GM18507 (cell line): Measurements from ENCODE around the gene ZBTB21.

Experiments
- DNase-seq: peaks from one replicate; pipeline ENCODE4 v3.0.0; 2011; ENCODE audit warnings: low read depth; ENCODE audit not compliant: insufficient read length; ENCODE audit errors: extremely low spot score
- FAIRE-seq: peaks from 2 replicates; lab custom pipeline; 2011; peaks lifted over from hg19 to GRCh38; lab: Jason Lieb, UNC

The ZBTB21 gene

DNA sequence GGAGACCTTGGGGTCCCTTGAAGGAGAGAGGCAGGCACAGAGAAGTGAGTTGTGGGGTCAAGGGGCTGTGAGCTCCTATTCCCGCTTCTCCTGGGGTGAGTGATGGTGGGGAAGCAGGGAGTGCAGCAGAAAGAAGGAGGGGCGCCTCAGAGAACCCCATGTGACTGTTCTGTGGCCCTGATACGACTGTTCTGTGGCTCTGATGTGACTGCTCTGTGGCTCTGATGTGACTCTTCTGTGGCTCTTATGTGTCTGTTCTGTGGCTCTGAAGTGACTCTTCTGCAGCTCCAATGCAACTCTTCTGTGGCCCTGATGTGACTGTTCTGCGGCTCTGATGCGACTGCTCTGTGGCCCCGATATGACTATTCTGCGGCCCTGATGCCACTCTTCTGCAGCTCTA lies 31.1 kb upstream of the ZBTB21 start:
- FAIRE-seq: no peak
- DNase-seq: no peak

DNA sequence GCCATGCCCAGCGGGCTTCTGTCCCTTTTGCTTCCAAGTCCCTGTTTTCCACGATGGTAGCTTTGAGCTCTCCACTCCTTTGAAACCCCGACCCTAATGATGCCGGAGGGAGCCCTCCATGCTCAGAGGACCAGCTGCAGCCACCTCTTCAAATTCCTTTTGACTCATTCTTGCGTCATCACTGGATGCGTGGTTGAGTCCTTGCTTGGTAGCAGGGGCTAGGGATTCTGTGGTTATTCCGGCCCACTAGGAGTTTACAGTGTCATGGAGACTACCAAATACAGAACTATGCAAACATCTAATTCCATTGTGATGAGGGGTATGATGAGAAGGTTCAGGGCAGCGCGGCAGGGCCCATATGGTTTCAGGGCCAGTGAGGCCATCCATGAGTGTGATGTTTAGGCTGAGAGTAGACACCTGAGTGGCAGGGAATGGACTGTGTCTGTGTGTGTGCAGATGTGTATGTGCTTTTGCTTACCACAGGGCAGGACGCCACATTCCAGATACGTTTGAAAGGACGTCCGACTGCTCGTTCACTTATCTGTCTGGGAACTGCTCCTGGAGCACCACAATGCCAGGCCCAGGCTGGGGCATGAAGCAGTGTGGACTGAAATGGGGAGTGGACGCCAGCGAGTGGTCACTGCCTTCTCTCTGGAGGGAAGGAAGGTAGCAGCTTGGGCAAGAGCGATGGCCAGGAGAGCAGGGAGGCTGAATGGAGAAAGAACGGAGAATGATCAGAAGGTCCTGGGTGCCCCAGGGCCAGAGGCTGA lies 30.4 kb upstream of the ZBTB21 start:
- FAIRE-seq (no peak), DNase-seq (no peak)

DNA sequence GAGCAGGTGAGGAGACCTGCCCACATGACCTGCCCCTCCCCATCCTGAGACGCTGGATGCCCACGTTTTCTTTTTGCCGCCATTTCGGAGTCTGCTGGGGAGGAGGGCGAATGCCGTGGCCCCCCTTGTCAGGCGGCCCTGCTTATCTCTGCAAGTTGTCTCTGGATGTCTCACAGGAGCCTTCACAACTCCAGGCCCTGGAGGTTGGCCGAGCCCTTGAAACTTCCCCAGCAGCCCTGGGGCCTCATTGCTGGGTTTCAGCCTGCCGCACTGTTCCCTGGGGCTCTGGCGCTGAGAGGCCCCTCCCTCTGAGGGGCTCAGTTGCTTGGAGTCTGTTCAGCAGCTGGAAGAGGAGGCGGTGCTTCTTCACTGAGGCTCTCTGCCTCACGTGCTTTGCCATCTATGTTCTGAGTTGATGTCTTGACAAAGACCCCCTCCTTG lies 29.8 kb upstream of the ZBTB21 start:
- FAIRE-seq: no peak
- DNase-seq: no peak

DNA sequence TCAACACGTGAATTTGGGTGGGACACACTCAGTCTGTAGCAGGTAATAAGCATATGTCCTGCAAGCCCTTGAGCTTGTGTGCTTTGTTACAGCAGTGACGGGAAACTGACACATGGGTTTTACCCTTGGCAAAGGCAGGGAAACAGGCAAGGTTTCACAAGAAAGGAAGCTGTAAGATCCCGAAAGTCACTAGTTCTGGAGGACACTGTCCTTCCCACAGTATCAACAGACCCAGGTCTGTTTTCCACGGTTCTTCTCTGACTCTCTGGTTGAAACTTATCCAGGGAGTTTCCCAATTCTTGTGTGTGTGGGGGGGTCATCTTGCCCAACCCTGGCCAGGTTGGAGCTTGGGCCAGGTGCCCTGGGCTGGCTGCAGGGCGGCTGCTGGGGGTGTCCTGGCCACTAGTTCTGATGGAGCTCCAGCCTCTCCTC lies 29.3 kb upstream of the ZBTB21 start:
- DNase-seq (no peak), FAIRE-seq (no peak)

DNA sequence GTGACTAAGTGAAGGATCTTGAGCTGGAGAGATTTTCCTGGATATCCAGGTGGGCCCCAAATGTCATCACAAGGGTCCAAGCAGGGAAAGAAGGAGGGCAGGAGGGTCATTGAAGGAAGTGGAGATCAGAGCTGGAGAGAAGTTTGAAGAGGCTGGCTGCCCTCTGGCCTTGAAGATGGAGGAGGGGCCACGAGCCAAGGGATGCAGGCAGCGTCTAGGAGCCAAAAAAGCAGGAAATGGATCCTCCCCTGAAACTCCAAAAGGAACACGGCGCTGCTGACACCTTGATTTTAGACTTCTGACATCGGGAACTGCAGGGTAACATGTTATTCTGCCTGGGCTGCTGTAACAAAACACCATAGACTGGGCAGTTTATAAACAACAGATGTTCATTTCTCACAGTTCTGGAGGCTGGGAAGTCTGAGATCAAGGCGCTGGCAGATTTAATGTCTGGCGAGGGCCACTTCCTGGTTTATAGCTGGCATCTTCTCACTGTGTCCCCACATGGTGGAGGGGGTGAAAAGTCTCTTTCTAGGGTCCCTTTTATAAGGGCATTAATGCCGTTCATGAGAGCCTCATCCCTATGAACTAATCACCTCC lies 28.8 kb upstream of the ZBTB21 start:
- DNase-seq (no peak), FAIRE-seq (no peak)

DNA sequence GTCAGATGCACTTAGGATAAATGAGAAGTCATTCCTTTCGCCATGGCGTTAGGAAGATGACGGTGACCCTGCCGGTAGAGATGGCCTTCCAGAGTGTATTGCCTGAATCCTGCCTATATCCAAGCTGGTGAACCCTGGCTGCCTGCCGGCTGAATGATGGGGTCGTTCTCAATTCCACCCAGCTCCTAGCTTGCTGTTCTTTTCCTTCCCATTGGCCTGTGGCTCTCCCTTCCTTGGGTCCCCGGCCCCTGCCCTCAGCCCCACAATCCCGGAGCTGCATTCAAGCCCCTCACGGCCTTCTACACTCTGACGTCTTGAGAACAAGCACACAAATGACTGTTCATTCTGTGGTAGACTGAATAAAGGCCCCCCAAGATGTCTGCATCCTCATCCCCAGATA lies 28.2 kb upstream of the ZBTB21 start:
- FAIRE-seq (no peak), DNase-seq (no peak)

DNA sequence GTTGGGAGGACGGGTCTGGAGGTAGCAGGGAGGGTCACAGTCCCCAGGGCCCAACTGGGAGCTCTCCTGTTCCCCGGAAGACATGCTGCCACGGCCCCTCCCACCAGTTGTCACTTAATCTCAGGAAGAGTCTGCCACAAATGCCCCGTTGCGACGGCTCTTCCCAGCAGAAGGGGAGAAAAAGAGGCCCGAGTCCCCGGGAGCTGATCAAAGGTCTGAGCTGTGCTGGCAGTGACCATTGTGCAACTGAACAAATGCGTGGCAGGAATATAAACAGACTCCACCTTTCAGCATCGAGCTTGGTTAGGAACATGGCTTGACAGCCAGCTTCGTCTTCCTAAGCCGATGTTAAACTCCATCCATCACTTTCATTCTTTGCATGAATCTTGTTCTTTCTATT lies 27.8 kb upstream of the ZBTB21 start:
- DNase-seq: no peak

DNA sequence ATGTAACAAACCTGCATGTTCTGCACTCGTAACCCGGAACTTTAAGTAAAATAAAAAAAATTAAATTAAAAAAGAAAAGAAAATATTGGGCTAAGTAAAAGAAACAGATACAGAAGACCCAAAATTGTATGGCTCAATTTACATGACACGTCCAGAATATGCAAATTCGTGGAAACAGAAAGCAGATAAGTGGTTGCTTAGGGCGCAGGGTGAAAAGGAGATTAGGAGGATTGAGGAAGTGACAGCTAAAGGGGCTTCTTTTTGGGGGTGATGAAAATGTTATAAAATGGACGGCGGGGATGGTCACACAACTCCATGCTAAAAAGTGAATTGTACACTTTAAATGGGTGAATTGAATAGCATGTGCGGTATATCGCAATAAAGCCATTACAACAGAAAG lies 27.4 kb upstream of the ZBTB21 start:
- no peak for FAIRE-seq
- no peak for DNase-seq

More for the DNA sequence above, 27.8 kb upstream of the ZBTB21 start:
- FAIRE-seq: no peak

DNA sequence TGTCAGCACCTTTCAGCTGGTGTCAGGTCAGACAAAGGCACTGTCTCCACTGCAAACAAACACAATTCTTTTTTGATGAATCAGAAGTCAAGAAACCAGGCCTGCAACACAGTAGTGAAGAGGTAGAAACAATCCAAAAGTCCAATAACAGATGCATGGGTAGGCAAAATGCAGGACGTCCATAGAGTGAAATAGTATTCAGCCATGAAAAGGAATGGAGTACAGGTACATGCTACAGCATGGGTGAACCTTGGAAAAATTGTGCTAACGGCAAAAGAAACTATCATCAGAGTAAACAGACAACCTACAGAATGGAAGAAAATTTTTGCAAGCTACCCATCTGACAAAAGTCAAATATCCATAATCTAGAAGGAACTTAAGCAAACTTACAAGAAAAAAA lies 26.2 kb upstream of the ZBTB21 start:
- FAIRE-seq (no peak), DNase-seq (no peak)

DNA sequence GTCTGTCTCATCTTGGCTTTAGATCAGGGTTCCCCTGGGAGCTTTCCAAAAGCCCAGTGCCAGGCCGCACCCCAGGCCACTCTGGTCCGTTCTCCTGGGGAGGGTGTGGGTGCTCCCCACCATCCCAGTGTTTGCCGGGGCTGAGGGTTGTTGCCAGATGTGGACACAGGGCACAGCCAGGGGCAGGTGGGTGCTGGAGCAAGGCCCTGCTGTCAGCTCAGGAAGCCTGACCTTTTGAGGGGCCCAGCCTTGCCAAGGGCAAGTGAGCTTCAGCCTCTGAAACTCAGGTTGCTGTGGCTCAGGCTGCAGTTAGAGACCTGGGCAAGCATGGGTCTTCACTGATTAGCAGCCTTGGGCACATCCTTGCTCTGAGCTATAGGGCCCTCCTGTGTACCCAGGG lies 22.8 kb upstream of the ZBTB21 start:
- FAIRE-seq (no peak), DNase-seq (no peak)

DNA sequence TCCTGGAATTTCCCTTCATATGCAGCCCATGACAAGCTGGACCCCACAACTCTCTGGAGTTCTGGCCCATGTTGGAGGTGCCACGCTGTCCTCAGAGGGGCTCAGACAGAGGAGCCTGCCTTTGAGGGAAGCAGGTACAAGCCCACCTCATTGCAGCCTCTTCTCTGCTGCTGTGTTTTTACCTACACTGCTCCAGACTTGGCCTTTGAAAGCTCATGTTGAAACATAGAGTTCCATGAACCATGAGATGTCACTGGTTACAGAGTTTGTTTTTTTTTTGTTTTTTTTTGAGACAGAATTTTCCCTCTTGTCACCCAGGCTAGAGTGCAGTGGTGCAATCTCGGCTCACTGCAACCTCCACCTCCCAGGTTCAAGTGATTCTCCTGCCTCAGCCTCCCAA lies 22.1 kb upstream of the ZBTB21 start:
- no peak for DNase-seq
- no peak for FAIRE-seq

DNA sequence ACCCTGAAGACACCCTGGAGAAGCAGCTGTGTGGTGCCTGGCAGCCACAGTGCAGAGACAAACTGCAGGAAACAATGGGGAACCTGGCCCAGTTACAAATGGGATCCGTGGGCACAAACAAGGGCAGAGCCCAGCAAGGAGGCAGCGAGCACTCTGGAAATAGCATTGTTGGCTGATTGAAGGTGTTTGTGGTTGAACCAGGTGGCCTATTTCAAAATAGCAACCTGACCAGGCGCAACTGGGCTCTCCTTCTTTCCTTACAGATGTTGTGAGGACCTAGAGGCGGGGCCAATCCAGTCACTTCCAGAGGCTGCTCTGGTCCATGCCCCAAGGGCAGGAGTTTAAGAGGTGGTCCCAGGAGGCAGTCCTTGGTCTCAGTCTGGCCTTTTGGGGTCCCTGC lies 21.7 kb upstream of the ZBTB21 start:
- FAIRE-seq: no peak
- no peak for DNase-seq

DNA sequence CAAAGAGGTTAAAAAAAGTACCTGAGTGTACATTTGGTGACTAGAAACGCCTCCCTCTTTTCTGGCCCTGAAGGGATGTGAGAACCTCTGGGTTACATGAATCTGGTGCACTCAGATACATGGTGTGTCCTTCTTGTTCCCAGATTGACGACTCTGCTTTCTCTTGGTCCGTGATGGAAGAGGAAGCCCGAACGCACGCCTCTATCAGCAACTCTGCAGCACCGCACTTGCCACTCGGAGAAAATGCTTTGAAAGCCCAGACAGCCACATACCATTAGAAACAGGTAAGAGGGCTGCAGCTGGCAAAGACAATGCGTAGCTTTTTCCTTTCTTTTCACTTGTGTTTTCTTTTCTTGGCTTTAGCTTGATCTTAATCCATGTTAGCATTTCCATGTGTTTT lies 21.1 kb upstream of the ZBTB21 start:
- FAIRE-seq (no peak), DNase-seq (no peak)

DNA sequence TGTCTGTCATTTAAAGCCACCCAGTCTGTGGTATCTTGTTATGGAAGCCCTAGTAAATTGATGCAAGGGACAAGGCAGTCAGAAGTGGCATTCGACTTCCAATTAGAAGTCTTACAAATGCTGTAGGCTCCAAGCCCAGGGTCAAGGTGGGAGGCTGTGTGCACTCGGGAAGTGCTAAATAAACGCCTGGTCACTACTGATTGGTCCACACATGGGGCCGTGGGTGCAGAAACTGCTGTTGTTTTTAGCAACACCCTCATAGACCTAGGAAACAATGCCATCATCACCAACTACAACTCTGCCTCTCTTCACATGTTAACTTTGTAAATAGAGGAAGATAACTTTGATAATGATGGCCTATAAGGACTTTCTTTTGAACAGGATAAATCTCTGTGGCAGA lies 20.2 kb upstream of the ZBTB21 start:
- no peak for DNase-seq
- no peak for FAIRE-seq

DNA sequence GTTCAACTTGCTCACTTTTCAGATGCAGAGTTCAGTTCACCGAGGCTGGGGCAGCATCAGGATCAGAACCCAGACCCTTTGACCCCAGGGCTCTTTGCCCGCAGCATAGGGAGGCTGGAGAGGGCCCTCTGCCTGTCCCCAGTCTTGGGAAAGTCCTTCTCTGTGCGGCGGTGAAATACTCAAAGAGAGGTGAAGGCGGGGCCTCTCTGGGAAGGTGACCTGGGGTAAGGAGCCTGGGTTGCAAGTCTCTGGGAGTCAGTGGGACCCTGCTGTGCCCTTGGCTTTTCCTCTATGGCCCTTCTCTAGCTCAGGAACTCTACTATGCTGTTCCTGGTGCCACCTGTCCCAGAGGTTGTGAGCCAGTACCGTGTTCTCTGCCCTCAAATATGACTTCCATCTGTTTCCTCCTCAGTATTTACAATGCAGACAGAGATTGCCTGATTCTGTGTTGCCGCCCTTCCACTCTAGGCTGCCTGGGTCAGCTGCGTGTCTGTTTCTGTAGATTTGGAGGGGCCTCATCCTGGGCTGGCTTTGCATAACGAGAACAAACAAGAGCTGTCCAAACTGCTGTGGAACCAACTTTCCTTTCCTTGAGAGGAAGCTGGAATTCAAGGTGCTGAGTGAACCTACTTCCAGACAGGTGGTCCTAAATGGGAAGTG lies 18.7 kb upstream of the ZBTB21 start:
- FAIRE-seq (no peak), DNase-seq (no peak)

DNA sequence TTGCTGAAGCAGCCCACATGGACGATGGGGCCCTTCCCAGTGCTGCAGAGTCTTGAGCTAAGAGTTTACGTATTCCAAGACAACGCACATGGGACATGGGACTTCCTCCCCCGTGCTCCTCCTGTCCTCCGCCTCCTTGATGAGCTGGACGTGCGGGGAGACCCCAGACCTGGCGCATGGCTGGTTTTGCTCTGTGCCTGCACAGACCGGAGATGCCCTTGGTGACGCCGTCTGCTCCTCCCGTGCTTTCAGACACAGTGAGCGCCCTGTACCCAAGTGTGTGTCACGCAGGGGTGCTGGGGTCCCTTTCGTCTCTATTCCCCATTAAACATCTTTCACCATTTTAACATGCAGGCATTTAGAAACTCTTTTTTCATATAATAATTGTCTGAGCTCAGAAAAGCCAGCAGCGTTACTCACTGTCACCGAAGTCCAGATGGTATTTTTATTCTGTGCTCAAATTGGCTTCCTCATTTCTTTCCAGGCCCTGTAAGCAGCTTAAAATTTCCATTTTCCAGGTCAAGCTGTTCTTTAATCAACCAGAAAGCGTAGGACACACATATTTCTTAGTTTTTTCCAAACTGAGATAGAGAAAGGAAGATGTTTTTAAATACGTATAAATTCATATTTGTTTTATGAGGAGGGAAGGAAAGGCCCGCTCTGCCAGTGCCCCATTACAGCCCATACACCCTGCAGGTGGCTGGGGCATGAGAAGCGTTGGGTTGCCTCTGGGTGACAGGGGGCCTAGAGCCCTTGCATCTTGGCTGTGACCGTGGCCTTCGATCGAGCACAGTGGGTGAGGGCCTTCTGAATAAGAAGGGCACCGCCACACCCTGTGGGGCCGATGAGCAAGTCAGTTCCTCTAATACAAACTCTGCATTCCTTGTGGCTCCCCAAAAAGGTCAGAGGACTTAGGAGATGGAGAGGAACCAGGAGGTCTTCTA lies 17.9 kb upstream of the ZBTB21 start:
- FAIRE-seq (no peak), DNase-seq (no peak)

DNA sequence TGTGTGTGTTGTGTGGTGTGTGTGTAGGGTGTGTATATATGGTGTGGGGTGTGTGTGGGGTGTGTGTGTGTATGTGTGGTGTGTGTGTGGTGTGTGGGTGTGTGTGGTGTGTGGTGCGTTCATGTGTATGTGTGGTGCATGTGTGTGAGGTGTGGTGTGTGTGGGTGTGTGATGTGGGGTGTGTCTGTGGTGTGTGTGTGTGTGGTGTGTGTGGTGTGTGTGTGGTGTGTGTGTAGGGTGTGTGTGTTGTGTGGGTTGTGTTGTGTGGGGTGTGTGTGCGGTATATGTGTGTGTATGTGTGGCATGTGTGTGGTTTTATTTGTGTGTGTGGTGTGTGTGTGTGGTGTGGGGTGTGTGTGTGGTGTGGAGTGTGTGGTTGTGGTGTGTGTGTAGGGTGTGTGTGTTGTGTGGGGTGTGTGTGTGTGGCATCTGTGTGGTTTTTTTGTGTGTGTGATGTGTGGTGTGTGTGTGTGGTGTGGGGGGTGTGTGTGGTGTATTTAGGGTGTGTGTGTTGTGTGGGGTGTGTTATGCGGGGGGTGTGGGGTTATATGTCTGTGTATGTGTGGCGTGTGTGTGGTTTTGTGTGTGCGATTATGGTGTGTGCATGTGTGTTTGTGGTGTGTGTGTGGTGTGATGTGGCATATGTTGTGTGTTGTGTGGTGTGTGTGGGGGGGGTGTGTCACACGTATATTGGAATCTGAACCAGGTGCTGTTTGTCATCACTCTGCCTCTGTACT lies 17.1 kb upstream of the ZBTB21 start:
- FAIRE-seq (peak; percentile 55), DNase-seq (no peak)

DNA sequence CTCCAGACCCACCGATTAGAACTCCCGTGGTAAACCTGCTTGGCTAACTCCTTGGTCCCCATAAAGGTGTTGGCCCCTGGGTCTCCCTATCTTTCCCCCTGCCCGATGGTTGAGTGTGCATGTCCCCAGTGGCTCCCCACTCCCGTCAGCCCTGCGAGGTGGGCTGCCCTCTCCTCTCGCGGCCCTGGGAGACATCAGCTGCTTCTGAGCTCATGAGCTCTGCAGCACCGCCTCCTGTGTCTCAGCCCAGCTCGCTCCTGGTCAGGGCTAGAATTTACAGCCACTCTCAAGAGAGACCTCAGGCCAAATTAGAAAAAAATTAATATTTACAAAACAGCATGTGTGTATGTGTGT lies 15.9 kb upstream of the ZBTB21 start:
- DNase-seq (no peak), FAIRE-seq (no peak)

DNA sequence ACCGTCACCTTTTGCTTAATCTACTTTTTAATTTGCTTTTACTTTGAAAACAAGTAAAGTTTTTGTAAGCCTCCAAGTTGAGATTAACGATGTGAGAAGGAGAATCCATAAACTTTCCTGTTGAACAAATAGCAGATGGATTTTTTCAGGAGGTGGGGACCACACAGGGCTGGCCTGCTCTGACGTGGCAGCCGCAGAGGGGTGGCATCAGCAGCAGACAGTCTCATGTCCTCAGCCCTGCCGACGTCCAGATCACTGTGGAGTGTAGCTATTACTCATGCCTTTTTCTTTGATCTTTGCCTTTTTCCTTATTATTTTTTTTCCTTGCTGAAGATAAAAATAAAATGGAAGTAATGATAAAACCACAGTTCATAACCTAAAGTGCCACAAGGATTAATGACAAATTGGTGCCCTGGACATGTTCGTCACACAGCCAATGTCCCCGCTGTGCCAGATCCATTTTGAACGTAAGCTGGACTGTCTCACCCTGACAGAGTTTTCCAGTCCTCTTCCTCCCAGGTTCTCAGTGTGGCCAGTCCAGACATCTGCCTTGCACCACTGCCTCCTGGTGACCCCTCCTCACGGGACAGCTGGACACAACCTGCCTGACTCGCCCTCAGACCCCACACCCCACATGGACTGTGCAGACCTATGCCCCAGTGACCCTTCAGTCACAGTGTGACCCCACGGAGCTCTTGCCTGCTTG lies 15.4 kb upstream of the ZBTB21 start:
- DNase-seq (no peak), FAIRE-seq (no peak)
